H1 (cell line): ENCODE data around the gene PMS2. TPM values are rescaled to one million over a fixed set of nuclear protein-coding genes. Genes with fewer than 3 reads are reported as not detected.

Experiments used
- NRF1 ChIP-seq: IDR thresholded peaks from 2 replicates; pipeline ENCODE4 v1.6.1; 2011; ENCODE audit warnings: mild to moderate bottlenecking, low read depth, low read length, improper control_type of control experiment
- PHF8 ChIP-seq: fragments of 200-600 bp; sonication (generic); conservative IDR thresholded peaks from 2 replicates; pipeline ENCODE4 v1.7.1; 2012; ENCODE audit warnings: low read depth, mild to moderate bottlenecking, inconsistent platforms, low read length, moderate library complexity
- polyA plus RNA-seq, 7 experiments: library from polyadenylated mRNA; depleted of rRNA in 3 of 7; stranded (reverse) in 5 of 7; unstranded in 2 of 7; fragments of >200 nt in 5 of 7; fragments of 200-250 nt in 2 of 7; gene quantifications; 1 replicate in 5 of 7; 2 replicates in 1 of 7; 4 replicates in 1 of 7; pipeline versions ENCODE4 v1.2.1 to v1.2.3, GENCODE V29; 2011 to 2013; ENCODE audit warnings: missing spikeins in 2 of 7, mixed read lengths in 2 of 7
- total RNA-seq: library from RNA; stranded (reverse); fragmentation: NEBNext Ultra II Directional; extraction: Animal tissue kit (Norgen Biotek cat#: 25700); gene quantifications from 2 replicates; pipeline ENCODE4 v1.2.1, GENCODE V29; 2021
- TF ChIP-seq, protein P1 (sequence below), 3 experiments: IDR thresholded peaks; 1 replicate in 2 of 3; 2 replicates in 1 of 3; pipeline versions ENCODE4 v1.5.1 to v1.6.1; 2011; ENCODE audit warnings: low read length in 3 of 3, mild to moderate bottlenecking in 3 of 3, inconsistent platforms in 2 of 3, low read depth in 1 of 3, moderate library complexity in 1 of 3; ENCODE audit not compliant: insufficient read depth in 1 of 3; ENCODE audit errors: control extremely low read depth in 1 of 3

Gene PMS2
- total and polyA plus RNA-seq, 2 of the 8 experiments (the other 6 are each of a cell fraction or from before 2014, with no cell fraction given): 4.8 to 12.1 TPM

GRCh38 chr7:6031567-6031966, 22.7 kb upstream of the PMS2 start (continued):
- TF ChIP-seq NRF1 (no peak), PHF8 (no peak)
- TF ChIP-seq, protein P1, sequence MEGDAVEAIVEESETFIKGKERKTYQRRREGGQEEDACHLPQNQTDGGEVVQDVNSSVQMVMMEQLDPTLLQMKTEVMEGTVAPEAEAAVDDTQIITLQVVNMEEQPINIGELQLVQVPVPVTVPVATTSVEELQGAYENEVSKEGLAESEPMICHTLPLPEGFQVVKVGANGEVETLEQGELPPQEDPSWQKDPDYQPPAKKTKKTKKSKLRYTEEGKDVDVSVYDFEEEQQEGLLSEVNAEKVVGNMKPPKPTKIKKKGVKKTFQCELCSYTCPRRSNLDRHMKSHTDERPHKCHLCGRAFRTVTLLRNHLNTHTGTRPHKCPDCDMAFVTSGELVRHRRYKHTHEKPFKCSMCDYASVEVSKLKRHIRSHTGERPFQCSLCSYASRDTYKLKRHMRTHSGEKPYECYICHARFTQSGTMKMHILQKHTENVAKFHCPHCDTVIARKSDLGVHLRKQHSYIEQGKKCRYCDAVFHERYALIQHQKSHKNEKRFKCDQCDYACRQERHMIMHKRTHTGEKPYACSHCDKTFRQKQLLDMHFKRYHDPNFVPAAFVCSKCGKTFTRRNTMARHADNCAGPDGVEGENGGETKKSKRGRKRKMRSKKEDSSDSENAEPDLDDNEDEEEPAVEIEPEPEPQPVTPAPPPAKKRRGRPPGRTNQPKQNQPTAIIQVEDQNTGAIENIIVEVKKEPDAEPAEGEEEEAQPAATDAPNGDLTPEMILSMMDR (IDR thresholded peaks at IDR 0.05; ENCODE audit: control extremely low read depth in 1 of 3, insufficient read depth in 1 of 3, low read depth in 1 of 3, low read length in 3 of 3): no peak
